Lung (tissue), 12 donors: ENCODE data around the gene DMRT1. TPM values are rescaled to one million over a fixed set of nuclear protein-coding genes. Genes with fewer than 3 reads are reported as not detected.
"Not testable (repeated sequence)": the region's sequence is repeated elsewhere in the genome, so short reads cannot be mapped to it uniquely, and the experiment has no call there.

Experiments
- ATAC-seq: fragments of 200-7000 bp; cut with Tn5 transposase; one replicate; pipeline ENCODE4 v1.9.1; 2020; ENCODE audit warnings: moderate number of reproducible peaks; ENCODE audit not compliant: insufficient read depth, low FRiP score
- DNase-seq, 3 donors: peaks; one replicate each; pipeline ENCODE4 v3.0.0-alpha.2; 2013 to 2017
- H3K27ac ChIP-seq, 2 donors: one replicate each; pipeline ENCODE4 v1.5.1; 2013; ENCODE audit warnings: mild to moderate bottlenecking in 2 of 2, moderate library complexity in 2 of 2, control low read depth in 1 of 2, inconsistent platforms in 1 of 2, low read depth in 1 of 2, low read length in 1 of 2
- H3K27me3 ChIP-seq, 3 donors: one replicate each; pipeline ENCODE4 v1.5.1; 2013; ENCODE audit warnings: low read length in 2 of 3; ENCODE audit not compliant: control insufficient read depth in 3 of 3, insufficient read depth in 3 of 3
- H3K36me3 ChIP-seq, 4 donors: one replicate each; pipeline ENCODE4 v1.5.1; 2013; ENCODE audit warnings: low read length in 4 of 4, mild to moderate bottlenecking in 1 of 4, moderate library complexity in 1 of 4; ENCODE audit not compliant: control insufficient read depth in 4 of 4, insufficient read depth in 4 of 4
- H3K4me1 ChIP-seq, 5 donors: one replicate each; pipeline ENCODE4 v1.5.1; 2013; ENCODE audit warnings: low read length in 5 of 5, mild to moderate bottlenecking in 2 of 5, moderate library complexity in 1 of 5; ENCODE audit not compliant: control insufficient read depth in 5 of 5, insufficient read depth in 5 of 5
- H3K4me3 ChIP-seq: one replicate; pipeline ENCODE4 v1.5.1; 2013; ENCODE audit warnings: mild to moderate bottlenecking, control low read depth, moderate library complexity
- H3K9ac ChIP-seq, 2 donors: one replicate each; pipeline ENCODE4 v1.5.1; 2013; ENCODE audit warnings: low read length in 2 of 2, control low read depth in 1 of 2; ENCODE audit not compliant: insufficient read depth in 1 of 2
- H3K9me3 ChIP-seq, 4 donors: one replicate each; pipeline ENCODE4 v1.5.1; 2013; ENCODE audit warnings: low read length in 3 of 4, mild to moderate bottlenecking in 1 of 4, moderate library complexity in 1 of 4; ENCODE audit not compliant: control insufficient read depth in 4 of 4, insufficient read depth in 3 of 4
- CTCF ChIP-seq: IDR thresholded peaks from 2 replicates; pipeline ENCODE4 v1.5.1; 2012; ENCODE audit warnings: mild to moderate bottlenecking; ENCODE audit errors: control extremely low read depth, extremely low read depth
- WGBS, 2 donors: extraction: QIAGEN DNeasy Blood & Tissue Kit; methylation state at CpG; one replicate each; pipeline ENCODE4 v1.1.7; 2013; 5-methylcytosine and 5-hydroxymethylcytosine counted together
- polyA plus RNA-seq, 2 donors: library from polyadenylated mRNA; stranded (reverse); fragments of 200-250 nt; gene quantifications; one replicate each; pipeline ENCODE4 v1.2.1, GENCODE V29; 2013
- total RNA-seq, 2 donors: library from RNA; depleted of rRNA in 1 of 2; stranded (reverse); fragments of >200 nt in 1 of 2; gene quantifications; one replicate each; pipeline ENCODE4 v1.2.1, GENCODE V29; 2014 to 2021
- donor health status: control.
- donor health status: control.
- donor health status: Bipolar disorder and iron deficiency.
- donor health status: healthy.
- donor health status: DM: yes; HTN: yes; CAD: no.

The DMRT1 gene
- total and polyA plus RNA-seq, 4 donors, result not detected

GRCh38 chr9:905906-906305, 64.4 kb downstream of the DMRT1 start:
- ATAC-seq (no peak), DNase-seq (no peak)
- Histone ChIP-seq H3K27me3 (peaks cover 0 to 55% (median 51%) of the 10 kb centered on the region in 3 donors), H3K9me3 (no peaks in the 10 kb centered on the region), H3K4me1 (no peaks in the 10 kb centered on the region), H3K9ac (no peak overlapping the region), H3K4me3 (no peak overlapping the region), H3K27ac (no peak overlapping the region), H3K36me3 (no peaks in the 10 kb centered on the region)
- 50 to 67% methylated on average over 6 of the region's 6 CpGs for WGBS, 2 donors
- TF ChIP-seq CTCF, result no peak

GRCh38 chr9:908536-909205, 67.2 kb downstream of the DMRT1 start:
- ATAC-seq, result no peak
- Histone ChIP-seq H3K27ac (no peak overlapping the region), H3K9ac (no peak overlapping the region), H3K27me3 (peaks cover 0 to 53% (median 48%) of the 10 kb centered on the region in 3 donors), H3K9me3 (no peaks in the 10 kb centered on the region), H3K4me3 (no peak overlapping the region), H3K4me1 (no peaks in the 10 kb centered on the region), H3K36me3 (no peaks in the 10 kb centered on the region)
- DNase-seq, result no peak
- TF ChIP-seq CTCF, result no peak
- 9 to 12% methylated on average over 10 of the region's 10 CpGs for WGBS, 2 donors

GRCh38 chr9:911005-911404, 69.5 kb downstream of the DMRT1 start:
- peaks cover 0 to 41% (median 40%) of the 10 kb centered on the region in 3 donors for H3K27me3 ChIP-seq
- no peak overlapping the region for H3K27ac ChIP-seq
- H3K36me3 ChIP-seq, result no peaks in the 10 kb centered on the region
- no peak overlapping the region for H3K4me3 ChIP-seq
- DNase-seq, result no peak
- H3K9ac ChIP-seq, result no peak overlapping the region
- no peak for TF ChIP-seq CTCF
- H3K9me3 ChIP-seq, result no peaks in the 10 kb centered on the region
- 69 to 80% methylated on average over 4 of the region's 4 CpGs for WGBS, 2 donors
- ATAC-seq, result no peak
- H3K4me1 ChIP-seq, result no peaks in the 10 kb centered on the region

- Histone ChIP-seq H3K4me1 (no peaks in the 10 kb centered on the region), H3K36me3 (no peaks in the 10 kb centered on the region), H3K4me3 (no peak overlapping the region), H3K27me3 (peaks cover 0 to 26% (median 25%) of the 10 kb centered on the region in 3 donors), H3K9ac (no peak overlapping the region), H3K9me3 (no peaks in the 10 kb centered on the region), H3K27ac (no peak overlapping the region)
- ATAC-seq (no peak), DNase-seq (no peak)
- no peak for TF ChIP-seq CTCF
- 95 to 97% methylated on average over 1 of the region's 1 CpG for whole genome bisulfite sequencing, 2 donors
Observed at GRCh38 chr9:912776-913175, 71.3 kb downstream of the DMRT1 start.

- H3K9me3 ChIP-seq, H3K4me3 ChIP-seq, H3K4me1 ChIP-seq, ATAC-seq, DNase-seq, H3K27ac ChIP-seq, H3K36me3 ChIP-seq, H3K9ac ChIP-seq: not testable (repeated sequence)
- H3K27me3 ChIP-seq, result peaks cover 3 to 19% (median 19%) of the 10 kb centered on the region in 3 donors
- 82 to 90% methylated on average over 10 of the region's 10 CpGs for WGBS, 2 donors
Observed at GRCh38 chr9:913526-913925, 72.0 kb downstream of the DMRT1 start.
